ENCODE measurements around the gene HS1BP3.

Gene HS1BP3

DNA sequence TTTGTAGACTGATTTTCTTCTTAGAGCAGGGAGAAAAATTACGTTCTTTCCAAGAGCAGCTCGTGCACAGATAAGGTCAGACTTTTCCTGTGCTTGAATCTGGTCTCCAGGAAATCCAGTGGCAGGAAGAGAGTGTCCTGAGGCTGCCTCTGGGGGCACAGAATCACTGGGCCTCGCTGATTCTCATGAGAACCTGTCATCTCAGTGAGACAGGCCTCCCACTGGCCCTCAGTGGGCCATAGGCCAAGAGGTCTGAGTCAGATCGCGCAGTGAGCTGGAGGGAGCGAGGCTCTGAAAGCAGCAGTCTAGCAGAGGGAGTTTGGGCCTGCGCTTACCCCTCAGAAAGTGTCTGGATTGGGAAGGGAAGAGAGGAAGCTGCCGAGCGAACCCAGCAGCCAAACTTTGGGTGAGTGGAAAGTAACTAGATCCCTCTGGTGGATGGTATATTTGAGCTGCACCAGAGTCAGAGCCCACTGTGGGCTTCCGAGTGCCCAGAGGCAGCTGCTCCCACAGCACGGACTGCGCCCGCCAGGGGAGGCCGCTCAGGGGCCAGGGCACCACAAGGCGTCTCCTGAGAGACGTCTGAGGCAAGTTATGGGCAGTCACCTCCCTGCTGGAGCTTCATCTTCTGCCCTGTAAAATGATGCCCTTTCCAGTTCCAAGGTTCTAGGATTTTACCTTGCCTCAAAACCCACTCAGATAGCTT, 24.2 kb upstream of the HS1BP3 start:
- no peak for FAIRE-seq

DNA sequence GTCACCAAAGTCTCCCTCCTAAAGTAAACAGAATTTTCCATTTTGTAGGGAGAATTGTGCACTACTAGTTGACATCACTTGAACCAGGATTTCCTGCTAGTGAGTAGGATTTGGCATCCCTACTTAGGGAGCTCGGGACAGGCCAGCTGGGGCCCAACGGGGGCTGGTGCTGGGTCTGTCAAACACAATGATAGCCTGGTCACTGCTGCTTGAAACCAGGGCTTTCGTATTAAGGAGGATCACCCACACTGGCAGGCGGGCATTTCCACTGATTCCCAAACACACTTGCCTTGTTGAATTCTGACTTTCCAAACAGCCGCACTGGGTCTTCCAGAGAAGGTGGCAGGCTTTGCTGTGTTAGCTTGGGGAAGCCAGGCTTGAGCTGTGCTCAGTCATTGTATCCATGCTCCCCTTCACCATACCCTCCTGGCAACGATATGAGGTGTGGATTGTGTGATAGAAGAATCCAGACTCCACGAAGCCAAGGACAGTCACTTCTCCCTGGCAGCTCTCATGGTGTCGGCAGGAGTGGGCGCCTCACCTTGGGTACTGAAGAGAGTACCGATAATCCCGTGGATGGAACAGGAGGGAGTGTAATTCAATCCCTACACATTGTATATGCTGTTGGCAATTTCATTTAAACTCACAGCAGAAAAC, 23.5 kb upstream of the HS1BP3 start:
- no peak for FAIRE-seq

DNA sequence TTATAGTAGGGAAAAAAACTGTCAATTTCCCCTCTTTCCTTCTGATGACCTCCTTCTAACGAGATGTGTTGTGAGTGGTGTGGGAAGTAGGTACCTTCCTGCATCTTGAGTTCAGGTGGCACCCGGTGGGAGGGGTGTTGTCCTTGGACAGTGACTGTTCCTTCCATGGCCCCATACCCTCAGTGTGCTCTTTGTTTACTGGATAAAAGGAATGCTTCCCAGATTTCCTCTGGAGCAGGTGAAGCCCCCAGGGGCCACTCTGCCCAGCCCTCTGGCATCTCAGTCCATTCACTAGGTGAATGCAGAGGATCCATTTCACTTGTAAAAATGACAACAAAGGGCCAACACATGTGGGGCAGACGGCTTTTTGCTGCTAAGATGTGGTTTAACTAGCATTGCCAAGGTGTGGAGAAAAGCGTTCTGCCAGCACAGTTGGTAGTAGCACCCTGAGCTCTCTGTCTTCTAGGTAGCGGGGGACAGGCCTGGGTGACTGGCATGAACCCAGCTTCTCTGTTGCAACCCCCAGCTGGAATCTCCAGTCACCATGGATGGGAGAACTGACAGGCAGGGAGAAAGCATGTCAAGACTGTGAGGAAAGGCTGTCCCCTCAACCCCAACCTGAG, 22.9 kb upstream of the HS1BP3 start:
- FAIRE-seq = no peak

DNA sequence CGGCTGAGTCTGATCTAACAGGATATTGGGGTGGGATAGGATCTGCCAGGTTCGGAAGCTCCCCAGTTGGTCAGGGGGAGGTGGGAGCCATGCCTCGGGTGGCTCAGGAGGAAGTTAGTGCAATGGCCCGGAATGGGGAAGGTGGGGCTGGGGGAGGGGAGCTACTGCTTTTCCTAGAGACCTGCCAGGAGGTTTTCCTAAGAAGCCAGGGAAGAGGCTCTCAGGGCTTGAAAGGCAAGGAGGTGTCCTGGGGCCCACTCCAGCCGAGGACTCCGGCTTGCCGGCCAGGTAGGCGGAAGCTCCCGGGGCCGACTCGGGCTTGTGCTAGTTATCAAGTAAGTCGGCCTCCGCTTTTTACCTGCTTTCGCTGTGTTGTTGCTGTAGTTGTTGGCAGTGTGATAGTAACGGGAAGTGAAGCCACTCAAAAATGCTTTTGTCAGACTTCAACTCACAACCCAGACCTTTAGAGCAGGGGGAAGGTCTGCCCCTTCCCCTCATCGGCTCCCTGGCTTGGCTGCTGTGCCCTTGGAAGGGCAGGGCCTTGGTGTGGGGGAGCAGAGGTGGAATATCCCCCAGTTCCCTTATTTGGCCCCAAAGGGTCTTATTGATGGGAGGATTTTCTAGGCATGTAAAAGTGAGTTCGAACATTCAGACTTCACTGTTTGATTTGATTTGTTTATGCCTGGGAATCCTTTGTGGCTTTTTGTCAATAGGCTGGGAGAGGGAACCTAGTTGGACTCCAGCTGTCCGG, 21.5 kb upstream of the HS1BP3 start:
- no peak for FAIRE-seq

DNA sequence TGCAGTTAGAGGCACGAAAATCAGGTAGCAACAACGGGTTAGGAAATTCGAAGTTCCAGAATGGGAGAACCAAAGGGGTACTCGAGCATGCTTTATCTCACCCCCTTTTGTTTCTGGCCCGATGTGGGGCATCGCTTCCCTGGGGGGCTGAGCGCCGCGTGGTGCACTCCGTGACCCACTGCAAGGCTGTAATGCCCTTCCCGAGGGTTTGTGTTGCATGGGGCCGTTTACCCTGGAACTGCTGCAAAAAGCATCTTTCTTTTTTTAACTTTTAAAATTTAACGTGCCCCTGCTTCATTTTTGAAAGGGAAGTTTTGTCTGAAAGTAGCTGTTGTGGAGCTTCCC, 20.8 kb upstream of the HS1BP3 start:
- no peak for FAIRE-seq

DNA sequence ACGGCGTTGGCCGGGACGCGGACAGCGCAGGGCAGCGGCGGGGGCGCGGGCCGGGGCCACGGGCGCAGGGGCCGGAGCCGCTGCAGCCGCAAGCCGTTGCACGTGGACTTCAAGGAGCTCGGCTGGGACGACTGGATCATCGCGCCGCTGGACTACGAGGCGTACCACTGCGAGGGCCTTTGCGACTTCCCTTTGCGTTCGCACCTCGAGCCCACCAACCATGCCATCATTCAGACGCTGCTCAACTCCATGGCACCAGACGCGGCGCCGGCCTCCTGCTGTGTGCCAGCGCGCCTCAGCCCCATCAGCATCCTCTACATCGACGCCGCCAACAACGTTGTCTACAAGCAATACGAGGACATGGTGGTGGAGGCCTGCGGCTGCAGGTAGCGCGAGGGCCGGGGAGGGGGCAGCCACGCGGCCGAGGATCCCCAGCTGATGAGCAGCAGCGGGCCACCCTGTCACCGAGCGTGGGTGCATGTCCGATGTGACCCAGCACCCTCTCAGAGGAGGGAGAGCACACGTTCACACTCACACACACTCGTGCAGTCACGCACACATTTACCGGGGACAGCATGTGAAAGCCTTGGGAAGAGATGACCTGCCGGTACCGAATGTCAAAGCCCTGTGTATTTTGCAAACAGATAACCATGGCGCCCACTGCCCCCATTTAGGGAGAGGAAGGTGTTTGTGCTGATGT, 20.3 kb upstream of the HS1BP3 start:
- no peak for FAIRE-seq

DNA sequence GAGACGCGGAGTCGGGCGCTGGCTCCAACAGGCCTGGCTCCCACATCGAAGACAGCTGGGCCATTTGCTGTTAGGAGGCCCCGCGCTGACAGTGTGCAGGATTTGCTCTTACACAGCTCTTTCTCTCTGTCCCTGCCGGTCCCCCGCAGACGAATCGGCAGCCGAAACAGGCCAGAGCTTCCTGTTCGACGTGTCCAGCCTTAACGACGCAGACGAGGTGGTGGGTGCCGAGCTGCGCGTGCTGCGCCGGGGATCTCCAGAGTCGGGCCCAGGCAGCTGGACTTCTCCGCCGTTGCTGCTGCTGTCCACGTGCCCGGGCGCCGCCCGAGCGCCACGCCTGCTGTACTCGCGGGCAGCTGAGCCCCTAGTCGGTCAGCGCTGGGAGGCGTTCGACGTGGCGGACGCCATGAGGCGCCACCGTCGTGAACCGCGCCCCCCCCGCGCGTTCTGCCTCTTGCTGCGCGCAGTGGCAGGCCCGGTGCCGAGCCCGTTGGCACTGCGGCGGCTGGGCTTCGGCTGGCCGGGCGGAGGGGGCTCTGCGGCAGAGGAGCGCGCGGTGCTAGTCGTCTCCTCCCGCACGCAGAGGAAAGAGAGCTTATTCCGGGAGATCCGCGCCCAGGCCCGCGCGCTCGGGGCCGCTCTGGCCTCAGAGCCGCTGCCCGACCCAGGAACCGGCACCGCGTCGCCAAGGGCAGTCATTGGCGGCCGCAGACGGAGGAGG, 19.6 kb upstream of the HS1BP3 start:
- FAIRE-seq = no peak

DNA sequence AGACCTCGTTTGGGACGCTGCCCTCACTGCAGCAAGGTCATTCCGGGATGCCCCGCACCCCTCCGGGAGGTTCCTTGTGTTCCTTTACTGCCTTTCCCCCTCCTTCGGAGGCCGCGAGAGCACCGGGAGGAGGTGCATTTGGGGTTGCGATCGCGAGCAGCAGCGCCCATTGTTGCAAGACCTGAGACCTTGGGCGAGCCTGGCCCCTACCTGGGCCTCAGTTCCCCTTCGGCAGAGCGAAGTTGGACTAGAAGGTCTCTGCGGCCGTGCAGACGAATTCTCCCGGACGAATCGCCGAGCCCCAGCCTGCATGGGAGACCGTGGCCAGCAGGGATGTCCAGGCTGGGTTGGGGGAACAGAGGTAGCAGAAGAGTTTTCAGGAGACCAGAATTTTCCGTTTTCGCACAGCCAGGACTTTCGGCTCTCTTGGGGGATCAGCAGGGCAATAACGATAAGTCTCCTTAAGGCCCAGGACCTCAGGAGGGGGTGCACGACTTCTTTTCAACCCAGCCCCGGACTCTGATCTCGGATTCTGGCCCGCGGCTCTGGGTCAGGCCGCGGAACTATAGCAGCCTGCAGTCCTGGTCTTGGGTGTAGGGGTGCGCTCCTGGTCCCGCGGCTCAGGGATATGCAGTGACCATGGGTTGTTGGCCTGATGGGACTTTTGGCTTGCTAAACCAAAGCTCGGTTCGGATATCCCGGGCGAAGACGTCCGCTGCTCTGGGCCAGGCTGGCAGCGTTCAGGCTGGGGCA, 18.8 kb upstream of the HS1BP3 start:
- FAIRE-seq = no peak

DNA sequence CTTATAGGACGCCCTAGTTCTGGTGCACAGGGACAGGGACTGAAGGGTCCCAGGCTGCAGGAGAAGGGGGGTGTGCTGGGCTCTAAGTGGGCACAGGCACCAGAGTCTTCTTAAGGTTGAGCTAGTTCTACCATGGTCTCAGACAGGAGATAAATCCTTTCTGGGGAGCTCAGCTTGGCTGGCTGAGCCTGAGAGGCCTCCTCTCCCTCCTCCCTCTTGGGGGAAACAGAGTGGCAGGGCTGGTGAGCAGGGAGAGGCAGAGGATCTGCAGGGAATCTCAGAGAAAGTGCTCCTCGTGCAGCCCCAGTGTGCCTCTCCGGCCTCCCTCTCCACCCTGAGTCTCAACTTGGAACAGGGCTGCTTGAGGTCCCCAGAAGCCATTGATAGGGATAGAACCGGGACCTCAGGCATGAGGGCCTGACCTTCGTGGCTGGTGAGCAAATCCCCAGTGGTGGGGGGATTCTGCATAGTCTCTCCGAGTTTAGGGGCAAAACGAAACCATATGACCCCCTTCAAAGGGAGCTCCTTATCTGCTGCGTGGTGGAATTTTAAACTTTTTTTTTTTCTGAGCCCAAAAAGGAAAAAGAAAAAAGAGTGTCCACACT, 18.1 kb upstream of the HS1BP3 start:
- no peak for FAIRE-seq

DNA sequence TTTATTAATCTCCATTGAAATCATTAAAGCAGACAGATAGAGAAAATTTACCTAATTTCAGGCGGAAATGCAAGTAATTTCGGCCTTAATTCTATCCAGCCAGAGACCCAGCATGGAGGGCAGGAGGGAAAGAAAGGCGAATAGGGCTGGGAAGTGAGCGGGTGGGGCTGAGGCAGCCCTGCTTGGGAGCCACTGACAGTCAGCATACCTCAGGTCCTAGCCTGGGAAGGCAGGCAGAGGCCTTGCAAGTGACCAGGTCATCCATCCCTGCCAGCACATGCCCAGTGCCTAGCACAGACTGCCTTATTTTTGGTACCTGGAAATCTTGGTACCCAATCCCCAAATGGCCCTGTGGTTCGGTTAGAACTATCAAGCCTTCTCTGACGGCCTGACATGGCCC, 17.6 kb upstream of the HS1BP3 start:
- no peak for FAIRE-seq

DNA sequence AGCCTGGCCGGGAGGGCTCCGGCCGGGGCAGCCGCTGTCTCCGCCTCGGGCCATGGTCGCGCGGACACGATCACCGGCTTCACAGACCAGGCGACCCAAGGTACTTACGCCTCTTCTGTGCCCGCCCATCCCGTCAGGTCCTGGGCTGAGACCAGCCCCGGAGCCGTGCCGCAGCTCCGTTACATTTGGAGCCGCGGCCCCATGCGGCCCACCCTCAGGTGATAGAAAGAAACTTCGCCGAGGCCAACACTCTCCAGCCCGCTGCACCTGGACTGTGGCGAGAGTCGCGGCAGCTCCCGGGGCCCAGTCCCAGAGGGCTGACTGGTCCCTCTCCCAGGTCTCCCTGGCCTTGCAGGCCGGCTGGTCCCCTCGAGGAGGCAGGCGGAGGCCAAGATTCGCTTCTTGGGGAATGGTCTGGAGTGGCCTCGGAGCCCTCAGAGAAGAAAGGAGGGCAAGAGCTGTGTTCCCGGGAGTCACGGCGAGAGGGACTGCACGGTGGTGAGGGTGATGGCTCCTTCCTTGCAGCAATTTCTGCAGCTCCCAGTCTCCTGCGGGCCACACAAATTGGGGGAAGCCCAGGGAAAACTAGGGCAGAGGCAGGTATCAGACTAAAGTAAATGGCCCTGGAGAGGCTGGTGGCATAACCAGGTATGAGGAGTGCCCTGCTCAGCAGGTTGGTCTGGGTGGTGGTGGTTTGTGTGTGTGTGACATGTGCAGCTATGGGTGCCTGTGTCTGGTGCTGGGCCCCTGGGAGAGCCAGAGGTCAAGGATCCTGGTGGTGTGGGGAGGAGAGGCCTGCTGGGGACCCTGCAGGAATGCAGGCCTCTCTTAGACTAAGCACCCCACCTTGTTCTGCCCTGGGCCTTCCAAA, 16.9 kb upstream of the HS1BP3 start:
- FAIRE-seq = no peak

DNA sequence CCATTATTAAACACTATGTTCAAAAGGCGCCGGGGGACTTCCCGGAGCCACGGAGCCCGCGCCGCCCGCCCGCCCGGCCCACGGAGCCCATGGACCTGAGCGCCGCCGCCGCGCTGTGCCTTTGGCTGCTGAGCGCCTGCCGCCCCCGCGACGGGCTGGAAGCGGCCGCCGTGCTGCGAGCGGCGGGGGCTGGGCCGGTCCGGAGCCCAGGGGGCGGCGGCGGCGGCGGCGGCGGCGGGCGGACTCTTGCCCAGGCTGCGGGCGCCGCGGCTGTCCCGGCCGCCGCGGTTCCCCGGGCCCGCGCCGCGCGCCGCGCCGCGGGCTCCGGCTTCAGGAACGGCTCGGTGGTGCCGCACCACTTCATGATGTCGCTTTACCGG, 16.2 kb upstream of the HS1BP3 start:
- no peak for FAIRE-seq

DNA sequence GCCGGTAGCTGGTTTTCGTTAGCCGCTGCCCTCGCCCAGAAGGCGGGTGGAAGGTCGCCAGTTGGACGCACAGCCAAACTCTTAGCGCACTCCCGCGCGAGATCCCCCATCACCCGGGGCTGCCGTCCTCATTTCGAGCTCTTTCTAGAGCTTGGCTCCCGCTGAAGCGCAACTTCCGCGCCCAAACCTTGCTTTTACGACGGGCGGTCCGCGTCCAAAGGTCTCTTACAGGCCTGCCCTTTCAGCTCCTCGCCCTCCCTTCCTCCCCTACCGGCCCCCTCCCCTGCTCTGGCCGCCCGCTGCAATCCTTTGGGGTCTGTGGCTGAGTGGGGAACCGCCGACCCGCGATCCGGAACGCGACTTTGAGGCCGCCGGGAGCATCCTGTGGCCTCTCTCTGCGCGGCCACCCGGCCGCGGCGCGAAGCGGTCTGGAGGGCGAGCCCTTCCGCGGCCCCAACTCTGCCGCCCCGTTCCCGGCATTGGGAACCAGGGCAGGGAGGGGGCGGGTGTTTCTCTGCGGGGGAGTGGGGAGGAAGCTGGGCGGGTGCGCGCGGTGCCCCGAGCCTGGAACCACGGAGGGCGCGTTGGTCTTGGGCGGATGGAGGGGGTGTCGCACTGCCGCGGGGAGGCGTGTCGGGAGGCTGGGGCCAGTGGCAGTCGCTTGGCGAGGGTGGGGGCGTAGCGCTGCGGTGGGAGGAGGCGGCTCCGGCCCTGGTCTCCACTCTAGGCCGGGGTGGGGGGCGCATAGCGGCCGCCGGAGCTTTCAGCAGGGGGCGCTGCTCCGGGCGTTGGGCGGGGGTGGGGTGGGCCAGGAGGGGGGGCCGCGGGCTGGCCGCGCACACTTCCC, 15.6 kb upstream of the HS1BP3 start, which contains the start of gene GDF7:
Gene GDF7, plus strand, starts transcription at position 841 of the 847 bp plus-strand sequence. CDS start 96 bp downstream, outside the sequence.
- FAIRE-seq = no peak

DNA sequence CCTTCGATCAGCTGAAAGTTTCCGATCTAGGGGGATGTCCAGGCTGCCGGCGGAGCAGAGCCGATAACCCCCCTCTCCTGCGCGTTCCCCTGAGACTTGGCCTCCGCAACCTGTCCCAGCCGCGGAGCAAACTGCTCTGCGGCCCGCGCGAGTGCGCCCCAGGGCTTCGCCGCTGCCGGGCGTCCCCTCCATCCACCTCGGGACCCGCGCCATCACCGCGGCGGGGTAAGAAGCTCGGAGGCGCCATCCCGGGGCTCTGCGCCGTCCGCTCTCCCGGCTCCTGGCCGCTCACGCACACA, 15.1 kb upstream of the HS1BP3 start:
- FAIRE-seq = no peak

DNA sequence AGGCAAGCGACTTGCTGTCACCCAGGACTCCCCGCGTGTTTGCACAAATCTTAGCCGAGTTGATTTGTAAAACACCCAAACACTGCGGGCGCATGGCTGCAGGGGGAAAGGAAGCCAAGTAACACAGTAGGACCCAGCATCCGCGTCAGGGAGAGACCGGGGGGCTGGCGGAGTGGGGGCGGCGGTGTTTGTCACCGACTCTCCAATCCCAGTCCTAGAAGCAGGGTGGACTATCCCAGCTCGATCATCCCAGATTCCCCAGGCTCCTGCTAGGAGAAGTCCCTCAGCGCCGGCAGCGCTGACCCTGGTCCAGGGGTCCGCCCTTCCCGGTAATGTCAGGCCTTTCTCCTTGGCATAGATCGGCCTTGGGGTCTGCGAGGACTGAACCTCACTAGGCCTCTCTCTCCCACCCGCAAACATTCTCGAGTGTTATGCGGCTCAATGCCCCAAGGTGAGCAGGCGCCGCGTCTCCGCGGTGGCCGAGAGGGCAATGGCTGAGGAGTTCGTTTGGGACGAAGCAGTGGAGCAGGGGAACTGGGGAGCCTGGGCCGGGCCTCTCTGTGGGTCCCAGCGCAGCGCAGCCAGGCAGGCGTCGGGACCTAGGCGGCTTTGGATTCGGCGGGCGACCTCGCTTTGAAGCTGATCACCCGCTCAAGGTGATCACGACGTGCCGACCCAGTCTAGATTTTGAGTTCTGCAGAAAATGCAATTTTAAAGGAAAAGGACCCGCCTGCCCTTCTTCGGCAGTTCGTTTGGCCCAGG, 14.5 kb upstream of the HS1BP3 start:
- no peak for FAIRE-seq

DNA sequence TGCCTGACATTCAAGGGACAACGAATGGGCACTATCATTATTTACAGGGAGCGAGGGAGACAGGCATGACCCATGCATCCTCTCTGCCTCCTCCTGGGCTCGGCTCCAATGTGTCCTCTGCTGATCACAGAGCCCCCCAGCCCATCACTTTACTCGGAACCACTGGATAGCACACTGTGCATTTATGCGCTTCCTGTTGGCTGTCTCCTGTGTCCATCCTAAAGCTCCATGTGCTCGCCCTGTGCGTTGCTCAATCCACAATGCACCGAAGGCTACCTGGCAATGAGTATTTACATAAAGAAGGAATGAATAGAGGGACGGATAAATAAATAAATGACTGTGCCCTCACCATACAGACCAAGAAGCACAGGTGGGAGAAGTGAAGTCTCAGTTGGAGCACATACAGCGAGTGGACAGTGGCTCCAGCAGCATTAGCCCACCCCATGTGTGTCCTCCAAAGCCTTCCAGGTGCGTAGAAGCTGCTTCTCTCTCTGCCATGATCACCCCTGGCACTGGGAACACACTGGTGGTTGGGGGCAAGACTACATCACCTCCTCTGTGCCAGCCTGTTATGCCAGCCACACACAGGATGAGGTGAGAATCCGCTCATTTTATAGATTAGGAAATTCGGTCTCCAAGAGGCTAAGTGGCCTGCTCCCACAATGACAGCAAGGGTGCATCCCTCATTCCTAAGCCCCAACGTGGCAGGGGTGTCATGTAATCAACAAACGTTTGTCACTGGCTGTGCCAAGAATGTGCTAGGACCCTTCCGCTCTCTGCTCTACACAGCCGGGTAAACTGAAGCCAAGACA, 13.7 kb upstream of the HS1BP3 start:
- no peak for FAIRE-seq

DNA sequence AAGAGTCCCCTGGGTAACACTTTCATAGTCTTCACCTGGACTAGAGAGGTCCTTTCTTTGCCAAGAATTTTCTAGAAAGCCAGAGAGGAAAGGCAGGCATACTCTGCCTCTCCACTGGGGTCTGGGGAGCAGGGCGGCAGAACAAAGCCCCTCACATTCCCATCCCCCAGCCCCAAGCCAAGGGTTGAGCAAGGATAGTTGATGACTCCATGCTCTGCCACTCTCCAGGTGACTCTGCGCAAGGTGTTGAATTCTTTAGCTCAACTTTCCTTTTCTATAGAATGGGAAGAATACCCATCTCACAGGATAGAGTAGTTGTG, 13.1 kb upstream of the HS1BP3 start:
- no peak for FAIRE-seq

All from endometrium (tissue), 2 donors.